ENCODE measurements around the gene HCN2.

The HCN2 gene

DNA sequence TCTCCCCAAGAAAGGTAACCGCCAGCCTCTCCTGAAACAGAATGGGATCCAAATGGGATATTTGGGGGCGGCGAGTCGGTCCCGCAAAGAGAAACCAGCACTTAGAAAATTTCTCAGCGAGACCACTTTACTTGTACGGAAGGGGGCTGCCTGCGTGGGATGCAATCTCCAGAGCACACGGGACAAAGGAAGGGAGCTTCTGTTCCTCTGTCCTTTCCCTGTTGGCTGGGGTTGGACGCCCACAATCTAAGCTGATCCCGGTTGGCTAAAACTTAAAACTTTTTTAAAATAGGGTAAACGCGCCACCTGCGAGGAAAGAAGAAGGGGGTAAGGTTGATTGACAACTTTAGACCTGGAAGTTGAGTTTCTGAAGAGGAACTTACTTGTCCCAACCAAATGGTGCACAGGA is 18.1 kb upstream of the HCN2 start:
- Histone ChIP-seq H3K9me3 (ENCODE audit: control insufficient read depth in 2 of 2, low read length in 2 of 2) (no peaks in the 10 kb centered on the region), H3K4me1 (ENCODE audit: control insufficient read depth in 2 of 2, insufficient read depth in 2 of 2, low read length in 2 of 2) (peaks cover 29% of the 10 kb centered on the region in 2 donors), H3K27ac (ENCODE audit: low read depth in 2 of 2, low read length in 2 of 2) (peak overlapping the region; percentile 92), H3K27me3 (ENCODE audit: control insufficient read depth in 2 of 2, insufficient read depth in 2 of 2, low read length in 2 of 2) (no peaks in the 10 kb centered on the region), H3K9ac (ENCODE audit: low read depth in 1 of 2, low read length in 2 of 2) (peak overlapping the region; percentile 61 to 87), H3K36me3 (ENCODE audit: control insufficient read depth in 2 of 2, insufficient read depth in 2 of 2, low read length in 2 of 2) (peaks cover 0 to 3% of the 10 kb centered on the region in 2 donors), H3K4me3 (ENCODE audit: low read length in 2 of 2) (peak overlapping the region; percentile 62 to 82)

DNA sequence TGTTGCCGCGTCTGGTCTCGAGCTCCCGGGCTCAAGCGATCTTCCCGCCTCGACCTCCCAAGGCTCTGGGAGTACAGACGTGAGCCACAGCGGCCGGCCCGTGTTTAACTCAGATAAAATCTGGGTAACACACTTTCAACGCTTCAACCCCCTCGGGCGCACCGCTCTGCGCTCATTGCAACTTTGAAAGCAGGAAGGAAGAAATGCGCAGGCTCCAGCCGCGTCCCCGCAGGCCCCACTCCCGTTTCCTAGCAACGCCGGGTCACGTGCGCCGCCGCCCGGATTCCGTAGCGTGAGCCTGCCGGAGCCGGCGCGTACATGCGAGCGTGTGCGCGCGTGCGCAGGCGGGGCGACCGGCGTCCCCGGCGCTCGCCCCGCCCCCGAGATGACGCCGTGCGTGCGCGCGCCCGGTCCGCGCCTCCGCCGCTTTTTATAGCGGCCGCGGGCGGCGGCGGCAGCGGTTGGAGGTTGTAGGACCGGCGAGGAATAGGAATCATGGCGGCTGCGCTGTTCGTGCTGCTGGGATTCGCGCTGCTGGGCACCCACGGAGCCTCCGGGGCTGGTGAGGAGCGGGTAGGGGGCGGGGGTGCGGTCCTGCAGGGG is 17.4 kb upstream of the HCN2 start, which contains the start of gene BSG:
Gene BSG, plus strand, starts transcription at position 457 of the 603 bp plus-strand sequence. Its CDS starts 39 bp downstream, at position 496.
- peak within 1 kb of the TSS; percentile 86 to 91 for H3K4me3 ChIP-seq (ENCODE audit: low read length in 2 of 2)
- no peaks in the 10 kb centered on the region for H3K9me3 ChIP-seq (ENCODE audit: control insufficient read depth in 2 of 2, low read length in 2 of 2)
- H3K27me3 ChIP-seq (ENCODE audit: control insufficient read depth in 2 of 2, insufficient read depth in 2 of 2, low read length in 2 of 2), result no peaks in the 10 kb centered on the region
- peak within 1 kb of the TSS; percentile 93 to 96 for H3K9ac ChIP-seq (ENCODE audit: low read depth in 1 of 2, low read length in 2 of 2)
- peak within 1 kb of the TSS; percentile 92 for H3K27ac ChIP-seq (ENCODE audit: low read depth in 2 of 2, low read length in 2 of 2)
- peaks cover 2 to 7% of the 10 kb centered on the region in 2 donors for H3K36me3 ChIP-seq (ENCODE audit: control insufficient read depth in 2 of 2, insufficient read depth in 2 of 2, low read length in 2 of 2)
- peaks cover 29% of the 10 kb centered on the region in 2 donors for H3K4me1 ChIP-seq (ENCODE audit: control insufficient read depth in 2 of 2, insufficient read depth in 2 of 2, low read length in 2 of 2)

DNA sequence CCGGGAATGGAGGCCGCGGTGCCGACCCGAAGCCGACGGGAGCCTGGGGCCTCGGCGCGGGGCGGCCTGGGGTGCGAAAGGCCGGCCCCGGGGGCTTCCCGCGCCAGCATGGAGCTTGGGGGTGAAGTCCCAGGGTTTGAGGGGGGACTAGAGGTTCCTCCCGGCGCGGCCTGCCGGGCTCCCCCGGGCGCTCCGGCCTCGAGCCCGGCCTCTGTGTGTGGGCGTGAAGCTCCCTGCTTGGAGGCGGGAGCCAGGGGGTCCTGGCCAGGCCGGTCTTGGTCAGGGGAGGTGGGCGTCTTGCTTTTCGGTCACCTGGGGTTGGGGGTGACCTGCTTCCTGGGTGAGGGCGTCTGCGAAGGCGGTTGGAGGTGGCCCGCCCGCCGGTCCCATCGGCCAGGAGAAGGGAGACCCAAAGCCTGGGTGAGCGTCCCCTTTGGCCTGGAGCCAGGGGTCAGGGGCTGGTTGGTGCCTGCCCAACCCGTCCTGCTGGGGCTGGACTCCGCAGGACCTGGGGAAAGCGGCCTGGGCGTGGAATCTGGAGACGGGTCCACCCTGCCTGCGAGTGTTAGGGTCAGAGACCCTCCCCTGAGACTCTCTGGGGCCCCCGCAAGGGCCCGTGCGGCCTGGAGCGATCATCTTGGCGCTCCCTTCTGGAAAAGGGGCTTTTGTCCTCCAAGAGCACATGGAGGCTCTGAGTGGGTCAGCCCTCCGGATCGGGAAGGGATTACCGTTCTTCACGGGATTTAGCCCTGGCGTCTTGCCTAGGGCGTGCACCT is 16.8 kb upstream of the HCN2 start:
- Histone ChIP-seq H3K36me3 (ENCODE audit: control insufficient read depth in 2 of 2, insufficient read depth in 2 of 2, low read length in 2 of 2) (peaks cover 2 to 9% of the 10 kb centered on the region in 2 donors), H3K4me1 (ENCODE audit: control insufficient read depth in 2 of 2, insufficient read depth in 2 of 2, low read length in 2 of 2) (peaks cover 29% of the 10 kb centered on the region in 2 donors), H3K9me3 (ENCODE audit: control insufficient read depth in 2 of 2, low read length in 2 of 2) (no peaks in the 10 kb centered on the region), H3K27ac (ENCODE audit: low read depth in 2 of 2, low read length in 2 of 2) (peak overlapping the region; percentile 88 to 92), H3K27me3 (ENCODE audit: control insufficient read depth in 2 of 2, insufficient read depth in 2 of 2, low read length in 2 of 2) (no peaks in the 10 kb centered on the region), H3K4me3 (ENCODE audit: low read length in 2 of 2) (peak overlapping the region; percentile 86 to 91), H3K9ac (ENCODE audit: low read depth in 1 of 2, low read length in 2 of 2) (peak overlapping the region; percentile 93 to 96)

DNA sequence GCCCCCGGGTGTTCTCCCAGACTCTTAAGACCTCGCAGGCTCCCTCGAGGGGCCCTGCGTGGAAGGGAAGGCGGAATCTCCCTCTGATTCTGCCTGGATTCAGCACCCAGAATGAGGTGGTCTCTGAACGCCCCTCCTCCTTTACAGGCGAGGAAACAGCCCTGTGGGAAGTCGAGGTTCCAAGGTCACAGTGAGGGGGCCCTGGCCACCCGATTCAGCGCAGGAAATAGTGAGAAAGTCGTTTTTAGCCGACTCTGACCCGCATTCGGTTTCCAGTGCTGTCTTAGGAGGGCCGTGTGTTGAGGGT is 16.2 kb upstream of the HCN2 start:
- no peaks in the 10 kb centered on the region for H3K9me3 ChIP-seq (ENCODE audit: control insufficient read depth in 2 of 2, low read length in 2 of 2)
- H3K9ac ChIP-seq (ENCODE audit: low read depth in 1 of 2, low read length in 2 of 2), result peak overlapping the region; percentile 93 to 96
- H3K27me3 ChIP-seq (ENCODE audit: control insufficient read depth in 2 of 2, insufficient read depth in 2 of 2, low read length in 2 of 2), result no peaks in the 10 kb centered on the region
- peaks cover 2 to 9% of the 10 kb centered on the region in 2 donors for H3K36me3 ChIP-seq (ENCODE audit: control insufficient read depth in 2 of 2, insufficient read depth in 2 of 2, low read length in 2 of 2)
- H3K4me1 ChIP-seq (ENCODE audit: control insufficient read depth in 2 of 2, insufficient read depth in 2 of 2, low read length in 2 of 2), result peaks cover 29% of the 10 kb centered on the region in 2 donors
- peak overlapping the region; percentile 88 to 92 for H3K27ac ChIP-seq (ENCODE audit: low read depth in 2 of 2, low read length in 2 of 2)
- H3K4me3 ChIP-seq (ENCODE audit: low read length in 2 of 2), result peak overlapping the region; percentile 86 to 91

DNA sequence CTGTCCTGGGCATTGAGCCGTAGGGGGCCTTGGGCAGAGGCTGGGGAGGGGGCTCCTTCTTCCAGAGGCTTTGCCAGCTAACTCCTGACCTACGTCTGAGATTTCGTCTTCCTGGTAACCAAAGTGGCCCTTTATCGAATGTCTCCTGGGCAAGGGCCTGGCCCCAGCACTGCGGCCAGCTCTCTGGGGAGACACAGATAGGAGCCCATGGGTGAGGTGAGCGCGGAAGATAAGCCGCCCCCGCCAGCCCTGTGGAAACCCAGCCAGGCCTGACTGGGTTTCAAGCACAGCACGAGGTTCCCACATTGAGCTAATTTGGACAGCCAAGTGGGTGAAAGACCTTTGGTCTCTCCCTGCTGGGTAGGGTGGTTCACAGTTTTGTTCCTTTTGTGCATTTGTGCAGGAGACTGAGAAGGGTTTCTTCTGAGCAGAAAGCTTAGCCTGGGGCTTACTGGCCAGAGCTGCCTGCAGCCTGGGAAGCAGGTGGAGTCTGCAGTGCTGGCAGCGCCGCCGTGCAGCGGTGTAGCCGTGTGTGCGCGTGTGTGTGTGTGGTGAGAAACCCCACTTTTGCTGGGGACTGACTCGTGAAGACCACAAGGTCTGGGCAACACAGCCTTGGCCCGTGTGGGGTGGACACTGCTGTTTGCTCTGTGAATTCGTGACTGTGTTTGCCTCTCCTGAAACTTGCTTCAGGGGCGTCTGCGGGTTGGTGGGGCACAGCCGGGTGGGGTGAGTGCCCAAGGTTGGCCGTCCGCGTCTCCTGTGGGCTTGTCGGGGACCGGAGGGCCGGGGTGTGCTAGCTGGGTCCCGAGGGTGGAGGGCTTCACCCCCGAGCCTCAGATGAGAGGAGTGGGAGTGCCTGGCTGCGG is 14.8 kb upstream of the HCN2 start:
- Histone ChIP-seq H3K36me3 (ENCODE audit: control insufficient read depth in 2 of 2, insufficient read depth in 2 of 2, low read length in 2 of 2) (peaks cover 7 to 9% of the 10 kb centered on the region in 2 donors), H3K9ac (ENCODE audit: low read depth in 1 of 2, low read length in 2 of 2) (peak overlapping the region; percentile 5 to 32), H3K9me3 (ENCODE audit: control insufficient read depth in 2 of 2, low read length in 2 of 2) (no peaks in the 10 kb centered on the region), H3K27ac (ENCODE audit: low read depth in 2 of 2, low read length in 2 of 2) (peak overlapping the region in 1 of 2 donors; percentile 23), H3K4me3 (ENCODE audit: low read length in 2 of 2) (peak overlapping the region; percentile 43 to 71), H3K27me3 (ENCODE audit: control insufficient read depth in 2 of 2, insufficient read depth in 2 of 2, low read length in 2 of 2) (no peaks in the 10 kb centered on the region), H3K4me1 (ENCODE audit: control insufficient read depth in 2 of 2, insufficient read depth in 2 of 2, low read length in 2 of 2) (peaks cover 29% of the 10 kb centered on the region in 2 donors)

DNA sequence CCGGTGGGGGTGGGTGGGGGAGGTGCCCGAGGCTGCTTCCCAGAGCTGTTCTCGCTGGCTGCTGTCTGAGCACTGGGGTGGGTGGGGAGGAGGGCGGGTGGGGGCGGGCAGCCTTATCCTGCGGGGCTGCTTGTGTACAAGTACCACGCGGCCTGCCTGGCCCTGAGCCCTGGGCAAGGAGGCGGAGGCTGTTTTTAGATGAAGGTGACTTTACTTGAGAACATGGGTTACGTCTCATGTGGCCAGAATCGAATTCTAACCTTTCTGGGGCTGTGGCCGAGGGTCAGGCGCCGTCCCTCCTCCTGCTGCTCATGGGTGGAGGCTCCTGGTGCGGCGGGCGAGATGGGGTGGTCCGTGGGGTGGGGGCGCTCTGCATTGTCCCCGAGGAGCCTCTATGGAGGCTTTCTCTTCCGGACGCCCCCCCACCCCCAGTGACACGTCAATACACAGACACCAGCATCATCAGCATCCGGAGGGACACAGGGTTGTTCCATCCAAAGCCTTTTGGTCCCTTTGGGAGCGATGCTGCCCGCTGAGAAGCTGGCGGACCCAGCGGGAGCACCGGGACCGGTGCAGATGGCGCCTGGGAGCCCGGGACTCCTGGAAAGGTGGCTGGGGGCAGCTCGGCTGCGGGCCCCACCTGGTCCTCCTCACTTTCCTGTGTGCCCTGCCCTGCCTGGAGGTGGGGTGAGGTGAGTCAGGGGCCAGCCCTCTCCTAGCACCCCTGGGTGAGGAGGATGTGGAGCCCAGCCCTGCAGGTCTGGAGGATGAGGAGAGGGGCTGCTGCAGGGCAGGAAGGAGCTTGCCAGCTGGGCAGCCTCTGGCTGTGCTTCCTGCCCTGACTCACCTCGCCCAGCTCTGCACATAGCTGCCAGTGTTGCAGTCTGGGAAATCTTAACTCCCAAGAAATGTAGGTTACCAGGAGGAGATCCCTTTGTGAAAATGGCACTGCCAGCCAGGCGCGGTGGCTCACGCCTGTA is 13.9 kb upstream of the HCN2 start:
- Histone ChIP-seq H3K4me3 (ENCODE audit: low read length in 2 of 2) (peak overlapping the region; percentile 43 to 71), H3K36me3 (ENCODE audit: control insufficient read depth in 2 of 2, insufficient read depth in 2 of 2, low read length in 2 of 2) (peaks cover 15 to 16% of the 10 kb centered on the region in 2 donors), H3K27me3 (ENCODE audit: control insufficient read depth in 2 of 2, insufficient read depth in 2 of 2, low read length in 2 of 2) (no peaks in the 10 kb centered on the region), H3K9ac (ENCODE audit: low read depth in 1 of 2, low read length in 2 of 2) (no peak overlapping the region), H3K4me1 (ENCODE audit: control insufficient read depth in 2 of 2, insufficient read depth in 2 of 2, low read length in 2 of 2) (peaks cover 29% of the 10 kb centered on the region in 2 donors), H3K27ac (ENCODE audit: low read depth in 2 of 2, low read length in 2 of 2) (peak overlapping the region in 1 of 2 donors; percentile 32), H3K9me3 (ENCODE audit: control insufficient read depth in 2 of 2, low read length in 2 of 2) (no peaks in the 10 kb centered on the region)

DNA sequence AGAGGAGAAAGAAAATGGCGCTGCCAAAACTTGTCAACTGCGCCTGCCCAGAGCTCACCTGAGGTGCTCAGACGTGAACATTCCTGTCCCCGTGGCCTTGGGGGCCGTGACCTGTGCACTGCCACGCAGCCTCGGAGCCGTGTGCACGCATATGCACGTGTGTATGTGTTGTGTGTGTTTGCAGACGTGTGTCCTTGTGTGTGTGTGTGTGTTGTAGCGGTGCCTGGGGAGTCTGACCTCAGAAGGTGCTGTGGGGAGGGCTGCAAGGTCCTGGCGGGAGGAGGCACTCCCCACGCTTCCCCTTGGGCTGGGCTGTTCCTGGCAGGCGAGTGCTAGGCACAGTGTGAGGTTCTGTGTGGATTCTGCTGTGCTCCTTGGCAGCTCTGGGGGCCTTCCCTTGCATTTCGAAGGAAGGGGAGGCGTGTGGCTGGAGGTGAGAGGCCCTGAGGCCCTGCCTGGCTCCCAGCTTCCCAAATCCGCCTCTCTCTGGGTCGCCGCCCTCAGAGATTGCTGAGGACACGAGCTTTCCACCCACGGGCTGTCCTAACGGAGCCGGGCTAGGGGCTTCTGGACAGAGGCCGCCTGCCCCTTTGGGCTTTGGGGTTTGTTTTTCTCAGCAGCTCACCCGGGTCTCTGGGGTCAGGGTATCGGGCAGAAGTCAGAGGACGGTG is 12.8 kb upstream of the HCN2 start:
- Histone ChIP-seq H3K4me1 (ENCODE audit: control insufficient read depth in 2 of 2, insufficient read depth in 2 of 2, low read length in 2 of 2) (peaks cover 19 to 22% of the 10 kb centered on the region in 2 donors), H3K9ac (ENCODE audit: low read depth in 1 of 2, low read length in 2 of 2) (no peak overlapping the region), H3K27me3 (ENCODE audit: control insufficient read depth in 2 of 2, insufficient read depth in 2 of 2, low read length in 2 of 2) (no peaks in the 10 kb centered on the region), H3K36me3 (ENCODE audit: control insufficient read depth in 2 of 2, insufficient read depth in 2 of 2, low read length in 2 of 2) (peaks cover 23% of the 10 kb centered on the region in 2 donors), H3K9me3 (ENCODE audit: control insufficient read depth in 2 of 2, low read length in 2 of 2) (no peaks in the 10 kb centered on the region), H3K4me3 (ENCODE audit: low read length in 2 of 2) (no peak overlapping the region), H3K27ac (ENCODE audit: low read depth in 2 of 2, low read length in 2 of 2) (no peak overlapping the region)

DNA sequence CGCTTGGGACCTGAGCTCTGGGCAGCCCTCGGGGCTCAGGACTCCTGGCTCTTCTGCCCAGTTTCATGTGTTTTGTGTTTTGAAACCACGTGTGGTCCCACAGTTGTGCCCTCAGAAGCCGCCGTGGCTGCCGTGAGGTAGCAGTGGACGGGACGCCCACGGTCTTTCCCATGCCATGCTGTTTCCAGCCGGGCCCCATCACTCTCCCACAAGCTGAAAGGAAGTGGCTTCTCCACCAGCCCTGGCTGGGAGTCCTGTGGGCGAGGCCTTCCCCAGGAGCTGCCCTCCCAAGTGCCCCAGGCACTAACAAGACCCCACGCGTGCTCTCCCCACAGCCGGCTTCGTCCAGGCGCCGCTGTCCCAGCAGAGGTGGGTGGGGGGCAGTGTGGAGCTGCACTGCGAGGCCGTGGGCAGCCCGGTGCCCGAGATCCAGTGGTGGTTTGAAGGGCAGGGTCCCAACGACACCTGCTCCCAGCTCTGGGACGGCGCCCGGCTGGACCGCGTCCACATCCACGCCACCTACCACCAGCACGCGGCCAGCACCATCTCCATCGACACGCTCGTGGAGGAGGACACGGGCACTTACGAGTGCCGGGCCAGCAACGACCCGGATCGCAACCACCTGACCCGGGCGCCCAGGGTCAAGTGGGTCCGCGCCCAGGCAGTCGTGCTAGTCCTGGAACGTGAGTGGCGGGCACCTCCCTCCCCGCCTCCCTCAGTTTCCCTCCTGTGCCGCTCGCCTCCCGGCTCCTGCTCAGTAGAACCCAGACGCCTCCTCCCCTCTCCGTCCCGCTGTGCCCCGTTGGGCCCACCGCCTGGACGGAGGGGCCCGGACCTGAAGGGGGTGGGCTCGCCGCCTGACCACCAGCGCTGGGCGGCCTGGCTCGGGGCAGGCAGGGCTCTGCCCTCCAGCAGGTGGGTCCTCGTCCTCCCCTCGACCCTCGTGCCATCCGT is 12.0 kb upstream of the HCN2 start:
- H3K27ac ChIP-seq (ENCODE audit: low read depth in 2 of 2, low read length in 2 of 2), result no peak overlapping the region

More for the DNA sequence above, 12.0 kb upstream of the HCN2 start:
- Histone ChIP-seq H3K9ac (ENCODE audit: low read depth in 1 of 2, low read length in 2 of 2) (no peak overlapping the region), H3K4me1 (ENCODE audit: control insufficient read depth in 2 of 2, insufficient read depth in 2 of 2, low read length in 2 of 2) (peaks cover 19 to 22% of the 10 kb centered on the region in 2 donors), H3K27me3 (ENCODE audit: control insufficient read depth in 2 of 2, insufficient read depth in 2 of 2, low read length in 2 of 2) (no peaks in the 10 kb centered on the region), H3K4me3 (ENCODE audit: low read length in 2 of 2) (no peak overlapping the region), H3K9me3 (ENCODE audit: control insufficient read depth in 2 of 2, low read length in 2 of 2) (no peaks in the 10 kb centered on the region), H3K36me3 (ENCODE audit: control insufficient read depth in 2 of 2, insufficient read depth in 2 of 2, low read length in 2 of 2) (peaks cover 23 to 26% of the 10 kb centered on the region in 2 donors)
